Measurements from ENCODE around the gene INSR.

Gene INSR

GRCh38 chr19:7294558-7295212, 471 bp upstream of the INSR start:
- DNase-seq: peak; percentile 10

GRCh38 chr19:7292950-7293761, 1.1 kb downstream of the INSR start:
- DNase-seq: no peak

GRCh38 chr19:7292352-7292949, 1.8 kb downstream of the INSR start:
- DNase-seq: no peak

GRCh38 chr19:7288977-7289376, 5.2 kb downstream of the INSR start:
- DNase-seq: no peak

- no peak for DNase-seq
Measured at GRCh38 chr19:7288131-7288530, 6.1 kb downstream of the INSR start.

- no peak for DNase-seq
Measured at GRCh38 chr19:7287722-7288121, 6.5 kb downstream of the INSR start.

GRCh38 chr19:7280940-7281666, 13.1 kb downstream of the INSR start:
- DNase-seq: no peak

GRCh38 chr19:7272856-7273578, 21.2 kb downstream of the INSR start:
- no peak for DNase-seq

GRCh38 chr19:7268705-7269098, 25.5 kb downstream of the INSR start:
- no peak for DNase-seq

- no peak for DNase-seq
Measured at GRCh38 chr19:7267792-7268704, 26.2 kb downstream of the INSR start.

- DNase-seq: no peak
Measured at GRCh38 chr19:7266832-7267231, 27.4 kb downstream of the INSR start.

GRCh38 chr19:7265963-7266362, 28.3 kb downstream of the INSR start:
- DNase-seq: no peak

GRCh38 chr19:7264858-7265257, 29.4 kb downstream of the INSR start:
- no peak for DNase-seq

- no peak for DNase-seq
Measured at GRCh38 chr19:7263521-7263920, 30.7 kb downstream of the INSR start.

- DNase-seq: no peak
Measured at GRCh38 chr19:7263066-7263465, 31.1 kb downstream of the INSR start.

GRCh38 chr19:7262470-7262869, 31.7 kb downstream of the INSR start:
- no peak for DNase-seq

- no peak for DNase-seq
Measured at GRCh38 chr19:7260161-7260560, 34.1 kb downstream of the INSR start.

- DNase-seq: no peak
Measured at GRCh38 chr19:7258840-7259395, 35.3 kb downstream of the INSR start.

- DNase-seq: no peak
Measured at GRCh38 chr19:7258041-7258839, 36.0 kb downstream of the INSR start.
